ENCODE data around the gene HSH2D.

HSH2D gene

GRCh38 chr19:16190736-16191135 lies 47.3 kb downstream of the HSH2D start:
- in situ Hi-C loops (cut with MboI; ENCODE audit: low sequenced_read_pairs): loop anchor here (25.0 kb wide), 2 partner anchors 353 to 553 kb away; partner anchors contain the start of gene CYP4F3

GRCh38 chr19:16191216-16191908 lies 47.9 kb downstream of the HSH2D start:
- in situ Hi-C loops (cut with MboI; ENCODE audit: low sequenced_read_pairs): loop anchor here (25.0 kb wide), 2 partner anchors 354 to 554 kb away; partner anchors contain the start of gene CYP4F3

- in situ Hi-C loops (cut with MboI; ENCODE audit: low sequenced_read_pairs): loop anchor here (25.0 kb wide), 2 partner anchors 356 to 556 kb away; partner anchors contain the start of gene CYP4F3
These were observed 50.0 kb downstream of the HSH2D start for GRCh38 chr19:16193466-16193865.

- in situ Hi-C loops (cut with MboI; ENCODE audit: low sequenced_read_pairs): loop anchor here (25.0 kb wide), 2 partner anchors 360 to 560 kb away; partner anchors contain the start of gene CYP4F3
These were observed 53.7 kb downstream of the HSH2D start for GRCh38 chr19:16197188-16197621.

- in situ Hi-C loops (cut with MboI; ENCODE audit: low sequenced_read_pairs): loop anchor here (25.0 kb wide), 2 partner anchors 360 to 560 kb away; partner anchors contain the start of gene CYP4F3
These were observed 54.3 kb downstream of the HSH2D start, which contains the start of gene AP1M1 for GRCh38 chr19:16197622-16198369. Gene AP1M1 (plus strand): TSS chr19:16197911. CDS start chr19:16198027, 116 bp downstream.

- in situ Hi-C loops (cut with MboI; ENCODE audit: low sequenced_read_pairs): loop anchor here (25.0 kb wide), 2 partner anchors 361 to 561 kb away; partner anchors contain the start of gene CYP4F3
These were observed 54.8 kb downstream of the HSH2D start for GRCh38 chr19:16198370-16198651.

- in situ Hi-C loops (cut with MboI; ENCODE audit: low sequenced_read_pairs): loop anchor here (25.0 kb wide), 2 partner anchors 362 to 562 kb away; partner anchors contain the start of gene CYP4F3
These were observed 55.9 kb downstream of the HSH2D start for GRCh38 chr19:16199275-16199932.

- in situ Hi-C loops (cut with MboI; ENCODE audit: low sequenced_read_pairs): no loop called here
These were observed 56.8 kb downstream of the HSH2D start for GRCh38 chr19:16200038-16201010.

- in situ Hi-C loops (cut with MboI; ENCODE audit: low sequenced_read_pairs): no loop called here
These were observed 57.5 kb downstream of the HSH2D start for GRCh38 chr19:16201011-16201391.

- in situ Hi-C loops (cut with MboI; ENCODE audit: low sequenced_read_pairs): no loop called here
These were observed 59.1 kb downstream of the HSH2D start for GRCh38 chr19:16202320-16203255.

- in situ Hi-C loops (cut with MboI; ENCODE audit: low sequenced_read_pairs): no loop called here
These were observed 59.9 kb downstream of the HSH2D start for GRCh38 chr19:16203256-16204004.

- in situ Hi-C loops (cut with MboI; ENCODE audit: low sequenced_read_pairs): no loop called here
These were observed 60.5 kb downstream of the HSH2D start for GRCh38 chr19:16204005-16204294.

- in situ Hi-C loops (cut with MboI; ENCODE audit: low sequenced_read_pairs): no loop called here
These were observed 61.9 kb downstream of the HSH2D start for GRCh38 chr19:16205205-16206045.

GRCh38 chr19:16206046-16206605 lies 62.6 kb downstream of the HSH2D start:
- in situ Hi-C loops (cut with MboI; ENCODE audit: low sequenced_read_pairs): no loop called here

- in situ Hi-C loops (cut with MboI; ENCODE audit: low sequenced_read_pairs): no loop called here
These were observed 63.2 kb downstream of the HSH2D start for GRCh38 chr19:16206637-16207036.

GRCh38 chr19:16207063-16207462 lies 63.6 kb downstream of the HSH2D start:
- in situ Hi-C loops (cut with MboI; ENCODE audit: low sequenced_read_pairs): no loop called here

GRCh38 chr19:16207490-16208025 lies 64.1 kb downstream of the HSH2D start:
- in situ Hi-C loops (cut with MboI; ENCODE audit: low sequenced_read_pairs): no loop called here

Data from HL-60/S4 treated with phorbol 12-myristate 13-acetate at 8.2 ng/mL for 4 days and 3 days (cell line).